Brain microvascular endothelial cell (primary cell): ENCODE measurements around the gene PTPRD.

Experiments
- DNase-seq: peaks from one replicate; pipeline ENCODE4 v3.0.0-alpha.2; 2020
- H3K27ac ChIP-seq: fragments of 250-450 bp; sonication (Bioruptor Pico); 2 replicates; pipeline ENCODE4 v1.5.1; 2020; ENCODE audit warnings: mild to moderate bottlenecking, moderate library complexity
- H3K27me3 ChIP-seq: fragments of 250-450 bp; sonication (Bioruptor Pico); replicated peaks from 2 replicates; pipeline ENCODE4 v1.5.1; 2020; ENCODE audit warnings: mild to moderate bottlenecking
- H3K36me3 ChIP-seq: fragments of 250-450 bp; sonication (Bioruptor Pico); replicated peaks from 2 replicates; pipeline ENCODE4 v1.5.1; 2020; ENCODE audit warnings: mild to moderate bottlenecking
- H3K4me3 ChIP-seq: 2 replicates; pipeline ENCODE4 v1.5.1; 2011; ENCODE audit warnings: low read depth, mild to moderate bottlenecking, control low read depth, low read length, moderate library complexity
- in situ Hi-C: cut with HindIII; loops from 2 replicates; pipeline ENCODE4 v1.10.0; 2017; ENCODE audit warnings: low sequenced_read_pairs, low pct_ligation_motif_present
- TF ChIP-seq, protein P1 (sequence below): IDR thresholded peaks from 2 replicates; pipeline ENCODE4 v1.5.1; 2011; ENCODE audit warnings: low read depth, mild to moderate bottlenecking, moderate library complexity, low read length, control low read depth, inconsistent platforms; ENCODE audit errors: missing control alignments

The PTPRD gene

DNA sequence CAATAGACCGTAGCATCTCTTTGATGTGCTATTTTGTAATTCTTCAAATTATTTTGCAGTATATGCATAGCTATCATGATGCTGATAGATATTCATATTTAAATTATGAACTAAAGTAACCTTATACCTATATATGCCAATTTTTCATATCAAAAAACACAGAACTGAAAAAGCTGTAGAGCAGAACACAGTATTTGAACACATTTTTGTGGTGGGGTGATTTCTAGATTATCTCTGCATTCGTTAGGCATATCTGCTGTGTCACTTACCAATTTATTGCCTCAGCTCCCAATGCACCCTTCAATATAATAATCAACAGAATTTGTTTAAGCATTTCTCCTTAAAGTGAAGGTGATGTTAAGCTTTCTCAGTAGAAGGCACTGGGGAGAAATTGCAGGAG lies 998.2 kb downstream of the PTPRD start:
- TF ChIP-seq, protein P1, sequence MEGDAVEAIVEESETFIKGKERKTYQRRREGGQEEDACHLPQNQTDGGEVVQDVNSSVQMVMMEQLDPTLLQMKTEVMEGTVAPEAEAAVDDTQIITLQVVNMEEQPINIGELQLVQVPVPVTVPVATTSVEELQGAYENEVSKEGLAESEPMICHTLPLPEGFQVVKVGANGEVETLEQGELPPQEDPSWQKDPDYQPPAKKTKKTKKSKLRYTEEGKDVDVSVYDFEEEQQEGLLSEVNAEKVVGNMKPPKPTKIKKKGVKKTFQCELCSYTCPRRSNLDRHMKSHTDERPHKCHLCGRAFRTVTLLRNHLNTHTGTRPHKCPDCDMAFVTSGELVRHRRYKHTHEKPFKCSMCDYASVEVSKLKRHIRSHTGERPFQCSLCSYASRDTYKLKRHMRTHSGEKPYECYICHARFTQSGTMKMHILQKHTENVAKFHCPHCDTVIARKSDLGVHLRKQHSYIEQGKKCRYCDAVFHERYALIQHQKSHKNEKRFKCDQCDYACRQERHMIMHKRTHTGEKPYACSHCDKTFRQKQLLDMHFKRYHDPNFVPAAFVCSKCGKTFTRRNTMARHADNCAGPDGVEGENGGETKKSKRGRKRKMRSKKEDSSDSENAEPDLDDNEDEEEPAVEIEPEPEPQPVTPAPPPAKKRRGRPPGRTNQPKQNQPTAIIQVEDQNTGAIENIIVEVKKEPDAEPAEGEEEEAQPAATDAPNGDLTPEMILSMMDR = no peak
- Histone ChIP-seq H3K4me3 (no peak overlapping the region), H3K27me3 (no peaks in the 10 kb centered on the region), H3K36me3 (no peaks in the 10 kb centered on the region), H3K27ac (no peak overlapping the region)
- DNase-seq = no peak
- in situ Hi-C loops = no loop called here

DNA sequence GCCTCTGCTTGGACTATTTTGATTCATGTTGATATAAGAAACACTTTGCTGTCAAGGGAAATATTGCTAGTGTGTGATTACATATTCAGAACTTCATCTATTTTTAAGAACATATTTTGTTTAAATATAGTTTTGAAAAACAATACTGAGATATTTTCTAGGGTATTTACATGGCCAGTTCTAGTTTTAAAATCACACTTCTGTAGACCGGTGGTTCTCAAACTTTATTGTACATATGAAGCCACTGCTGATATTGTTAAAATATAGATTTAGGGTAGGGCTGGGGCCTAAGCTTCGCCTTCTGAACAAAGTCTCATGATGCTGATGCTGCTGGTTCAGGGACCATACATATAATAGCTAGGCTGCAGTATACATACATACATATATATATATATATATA lies 1000.0 kb downstream of the PTPRD start:
- TF ChIP-seq, protein P1 = no peak
- in situ Hi-C loops = no loop called here
- Histone ChIP-seq H3K4me3 (no peak overlapping the region), H3K27me3 (no peaks in the 10 kb centered on the region), H3K27ac (no peak overlapping the region), H3K36me3 (no peaks in the 10 kb centered on the region)
- no peak for DNase-seq

DNA sequence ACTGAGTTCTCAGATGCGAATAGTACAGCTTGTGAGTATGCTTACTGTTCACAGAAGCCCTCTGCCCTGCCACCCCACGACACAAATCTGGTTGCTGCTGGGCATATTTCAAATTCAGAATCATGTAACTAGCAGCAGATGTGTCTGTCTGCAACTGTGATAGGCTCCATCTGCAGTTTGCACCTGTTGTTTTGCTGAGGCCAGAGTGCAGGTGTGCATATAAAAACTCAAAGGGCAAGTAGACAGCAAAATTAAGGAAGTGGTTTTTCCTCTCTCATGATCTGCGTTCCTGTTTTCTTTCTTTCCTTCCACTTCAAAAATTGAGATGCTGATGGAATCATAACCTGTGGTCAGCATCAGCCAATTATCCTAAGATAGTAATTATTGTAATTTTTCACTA lies 1000.5 kb downstream of the PTPRD start:
- TF ChIP-seq, protein P1 = no peak
- in situ Hi-C loops = no loop called here
- no peaks in the 10 kb centered on the region for H3K36me3 ChIP-seq
- no peak for DNase-seq
- no peak overlapping the region for H3K27ac ChIP-seq
- H3K4me3 ChIP-seq = no peak overlapping the region
- no peaks in the 10 kb centered on the region for H3K27me3 ChIP-seq

DNA sequence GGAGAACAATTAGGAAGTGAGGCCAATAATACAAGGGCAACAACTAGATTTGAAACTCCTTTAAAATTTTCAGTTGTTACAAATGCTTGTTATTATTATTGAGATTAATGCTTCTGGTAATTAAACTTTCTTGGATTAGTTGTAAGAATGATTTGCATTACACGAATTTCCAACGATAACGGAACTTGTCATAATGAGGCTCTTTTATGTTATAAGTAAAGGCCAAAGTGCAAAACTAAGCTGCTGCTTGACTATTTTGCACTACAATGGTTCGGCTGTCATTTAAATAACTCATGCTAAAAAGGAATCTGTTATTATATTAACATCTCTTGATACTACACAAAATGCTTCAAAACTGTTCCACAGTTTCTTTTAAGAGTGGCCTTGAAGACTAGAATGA lies 1007.1 kb downstream of the PTPRD start:
- Histone ChIP-seq H3K4me3 (no peak overlapping the region), H3K36me3 (no peaks in the 10 kb centered on the region), H3K27me3 (no peaks in the 10 kb centered on the region), H3K27ac (no peak overlapping the region)
- TF ChIP-seq, protein P1 = no peak
- DNase-seq = no peak
- in situ Hi-C loops = no loop called here

DNA sequence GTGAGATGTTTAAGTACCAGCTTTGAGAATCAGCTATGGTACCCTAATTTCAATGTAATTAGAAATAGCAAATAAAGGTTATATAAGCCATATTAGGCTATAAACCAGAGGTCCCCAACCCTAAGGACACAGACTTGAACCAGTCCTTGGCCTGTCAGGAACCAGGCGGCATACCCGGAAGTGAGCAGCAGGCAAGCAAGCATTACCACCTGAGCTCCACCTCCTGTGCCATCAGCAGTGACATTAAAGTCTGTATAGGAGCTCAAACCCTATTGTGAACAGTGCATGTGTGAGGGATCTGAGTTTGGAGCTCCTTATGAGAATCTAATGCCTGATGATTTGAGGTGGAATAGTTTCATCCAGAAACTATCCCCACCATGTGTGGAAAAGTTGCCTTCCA lies 1009.5 kb downstream of the PTPRD start:
- TF ChIP-seq, protein P1 = no peak
- in situ Hi-C loops = no loop called here

DNA sequence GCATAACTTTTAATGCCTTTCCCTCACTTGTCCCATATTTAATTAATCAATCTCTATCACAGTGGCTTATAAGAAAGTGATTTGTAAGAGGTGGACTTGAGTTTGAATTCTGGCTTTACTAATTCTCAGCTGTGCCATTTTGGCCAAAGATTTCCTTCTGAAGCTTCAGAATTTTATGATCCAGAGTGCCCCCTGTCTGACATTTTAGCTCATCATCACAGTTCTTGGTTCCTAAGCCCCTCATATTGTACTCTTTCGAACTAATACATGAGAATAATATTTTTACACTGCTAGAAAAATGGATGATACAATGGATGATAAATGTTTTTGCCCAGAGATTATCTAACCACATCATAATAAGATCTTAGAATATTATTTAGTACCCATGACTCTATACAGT lies 1014.1 kb downstream of the PTPRD start:
- in situ Hi-C loops = no loop called here
- no peak overlapping the region for H3K4me3 ChIP-seq

More for the DNA sequence above, 1009.5 kb downstream of the PTPRD start:
- no peak for DNase-seq
- Histone ChIP-seq H3K36me3 (no peaks in the 10 kb centered on the region), H3K4me3 (no peak overlapping the region), H3K27ac (no peak overlapping the region), H3K27me3 (no peaks in the 10 kb centered on the region)

More for the DNA sequence above, 1014.1 kb downstream of the PTPRD start:
- TF ChIP-seq, protein P1 = no peak
- H3K27me3 ChIP-seq = no peaks in the 10 kb centered on the region
- no peaks in the 10 kb centered on the region for H3K36me3 ChIP-seq
- no peak for DNase-seq
- H3K27ac ChIP-seq = no peak overlapping the region
